ENCODE results near the gene CCDC27. TPM values are rescaled to one million over a fixed set of nuclear protein-coding genes. Genes with fewer than 3 reads are reported as not detected.

CCDC27 gene
- total and polyA plus RNA-seq, 2 of the 13 experiments (the other 11 are each of a cell fraction or from before 2014, with no cell fraction given) = not detected

DNA sequence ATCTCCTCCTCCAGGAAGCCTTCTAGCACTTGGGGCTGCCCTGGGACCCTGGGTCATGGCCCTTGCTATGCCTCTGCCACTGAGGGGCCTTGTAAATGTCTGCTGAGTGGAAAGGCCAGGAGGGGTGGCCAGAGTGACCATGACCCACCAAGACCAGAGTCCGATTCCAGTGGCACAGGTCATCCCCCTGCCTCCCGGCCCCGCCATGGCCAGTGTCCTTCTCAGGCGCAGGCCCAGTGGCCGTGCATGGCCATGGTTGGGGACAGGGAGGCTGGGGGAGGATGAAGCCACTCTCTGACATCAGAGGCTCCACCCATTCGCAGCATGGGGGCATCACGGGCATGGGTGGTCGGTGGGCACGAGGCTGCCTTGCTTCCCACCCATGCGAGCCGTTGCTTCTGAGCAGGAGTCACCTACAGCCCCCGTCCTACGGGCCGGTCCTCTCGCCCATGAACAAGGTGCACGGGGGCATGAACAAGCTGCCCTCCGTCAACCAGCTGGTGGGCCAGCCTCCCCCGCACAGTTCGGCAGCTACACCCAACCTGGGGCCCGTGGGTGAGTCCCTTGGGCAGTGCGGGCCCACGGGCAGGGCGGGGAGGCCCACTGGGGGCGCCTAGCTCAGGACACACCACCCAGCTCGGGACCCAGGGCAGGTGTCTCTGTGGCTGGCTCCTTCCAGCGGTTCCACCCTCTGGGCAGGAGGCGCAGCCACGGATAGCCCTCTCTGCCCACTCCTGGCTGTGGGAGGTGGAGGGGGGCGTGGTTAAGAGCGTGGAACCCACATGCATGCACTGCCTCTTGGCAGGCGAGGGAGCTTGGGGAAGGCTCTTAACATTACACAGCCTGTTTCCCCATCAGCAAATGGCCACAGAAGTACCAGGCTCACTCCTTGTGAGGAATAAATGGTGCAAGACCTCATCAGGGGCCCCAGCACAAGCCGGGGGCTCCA is 22.4 kb upstream of the CCDC27 start (continued):
- TF ChIP-seq, protein P1, sequence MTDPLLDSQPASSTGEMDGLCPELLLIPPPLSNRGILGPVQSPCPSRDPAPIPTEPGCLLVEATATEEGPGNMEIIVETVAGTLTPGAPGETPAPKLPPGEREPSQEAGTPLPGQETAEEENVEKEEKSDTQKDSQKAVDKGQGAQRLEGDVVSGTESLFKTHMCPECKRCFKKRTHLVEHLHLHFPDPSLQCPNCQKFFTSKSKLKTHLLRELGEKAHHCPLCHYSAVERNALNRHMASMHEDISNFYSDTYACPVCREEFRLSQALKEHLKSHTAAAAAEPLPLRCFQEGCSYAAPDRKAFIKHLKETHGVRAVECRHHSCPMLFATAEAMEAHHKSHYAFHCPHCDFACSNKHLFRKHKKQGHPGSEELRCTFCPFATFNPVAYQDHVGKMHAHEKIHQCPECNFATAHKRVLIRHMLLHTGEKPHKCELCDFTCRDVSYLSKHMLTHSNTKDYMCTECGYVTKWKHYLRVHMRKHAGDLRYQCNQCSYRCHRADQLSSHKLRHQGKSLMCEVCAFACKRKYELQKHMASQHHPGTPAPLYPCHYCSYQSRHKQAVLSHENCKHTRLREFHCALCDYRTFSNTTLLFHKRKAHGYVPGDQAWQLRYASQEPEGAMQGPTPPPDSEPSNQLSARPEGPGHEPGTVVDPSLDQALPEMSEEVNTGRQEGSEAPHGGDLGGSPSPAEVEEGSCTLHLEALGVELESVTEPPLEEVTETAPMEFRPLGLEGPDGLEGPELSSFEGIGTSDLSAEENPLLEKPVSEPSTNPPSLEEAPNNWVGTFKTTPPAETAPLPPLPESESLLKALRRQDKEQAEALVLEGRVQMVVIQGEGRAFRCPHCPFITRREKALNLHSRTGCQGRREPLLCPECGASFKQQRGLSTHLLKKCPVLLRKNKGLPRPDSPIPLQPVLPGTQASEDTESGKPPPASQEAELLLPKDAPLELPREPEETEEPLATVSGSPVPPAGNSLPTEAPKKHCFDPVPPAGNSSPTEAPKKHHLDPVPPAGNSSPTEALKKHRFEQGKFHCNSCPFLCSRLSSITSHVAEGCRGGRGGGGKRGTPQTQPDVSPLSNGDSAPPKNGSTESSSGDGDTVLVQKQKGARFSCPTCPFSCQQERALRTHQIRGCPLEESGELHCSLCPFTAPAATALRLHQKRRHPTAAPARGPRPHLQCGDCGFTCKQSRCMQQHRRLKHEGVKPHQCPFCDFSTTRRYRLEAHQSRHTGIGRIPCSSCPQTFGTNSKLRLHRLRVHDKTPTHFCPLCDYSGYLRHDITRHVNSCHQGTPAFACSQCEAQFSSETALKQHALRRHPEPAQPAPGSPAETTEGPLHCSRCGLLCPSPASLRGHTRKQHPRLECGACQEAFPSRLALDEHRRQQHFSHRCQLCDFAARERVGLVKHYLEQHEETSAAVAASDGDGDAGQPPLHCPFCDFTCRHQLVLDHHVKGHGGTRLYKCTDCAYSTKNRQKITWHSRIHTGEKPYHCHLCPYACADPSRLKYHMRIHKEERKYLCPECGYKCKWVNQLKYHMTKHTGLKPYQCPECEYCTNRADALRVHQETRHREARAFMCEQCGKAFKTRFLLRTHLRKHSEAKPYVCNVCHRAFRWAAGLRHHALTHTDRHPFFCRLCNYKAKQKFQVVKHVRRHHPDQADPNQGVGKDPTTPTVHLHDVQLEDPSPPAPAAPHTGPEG (CRISPR knock-in tag; IDR thresholded peaks at IDR 0.05) = no peak
- TF ChIP-seq DNMT3B (CRISPR knock-in tag; conservative IDR thresholded peaks at IDR 0.05) (no peak), NCOR1 (IDR thresholded peaks at IDR 0.05; ENCODE audit: borderline replicate concordance, low read length) (no peak)

DNA sequence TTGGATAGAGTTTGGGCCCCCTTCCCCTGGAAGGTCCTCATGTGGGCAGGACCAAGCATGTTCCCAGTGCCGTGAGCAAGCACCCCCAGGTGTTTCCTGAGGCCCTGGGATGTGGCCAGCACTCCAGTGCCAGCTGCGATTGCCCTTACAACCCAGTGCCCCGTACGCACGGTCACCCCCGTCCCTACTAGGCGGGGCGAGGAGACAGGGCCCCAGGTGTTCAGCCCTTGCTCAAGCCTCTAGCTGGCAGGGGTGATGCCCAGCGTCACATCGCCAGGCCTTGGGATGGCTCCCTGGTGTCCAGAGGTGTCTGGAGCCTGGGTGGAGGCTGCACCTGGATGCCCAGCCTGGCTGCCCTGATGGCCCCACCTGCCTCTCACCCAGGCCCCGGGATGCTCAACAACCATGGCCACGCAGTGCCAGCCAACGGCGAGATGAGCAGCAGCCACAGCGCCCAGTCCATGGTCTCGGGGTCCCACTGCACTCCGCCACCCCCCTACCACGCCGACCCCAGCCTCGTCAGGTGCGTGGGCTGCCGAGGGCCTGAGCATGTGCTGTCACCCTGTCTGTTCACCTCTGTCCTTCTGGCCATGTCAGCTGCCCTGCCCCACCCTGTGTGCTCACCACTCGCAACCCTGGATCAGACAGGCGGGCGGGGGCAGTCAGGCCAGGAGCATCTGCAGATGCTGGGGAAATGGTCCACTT is 21.6 kb upstream of the CCDC27 start:
- Histone ChIP-seq H3K4me2 (ENCODE audit: low read depth, low read length) (no peak overlapping the region), H2AFZ (ENCODE audit: low read length) (no peak overlapping the region), H3K9me3 (ENCODE audit: low read length) (no peaks in the 10 kb centered on the region), H4K20me1 (ENCODE audit: insufficient read depth, low read length) (no peaks in the 10 kb centered on the region), H3K79me2 (ENCODE audit: insufficient read depth, low read length) (no peaks in the 10 kb centered on the region), H3K36me3 (replicated peaks in 1 of 2; ENCODE audit: control insufficient read depth in 1 of 2, insufficient read depth in 2 of 2, low read length in 2 of 2) (peaks cover 1 to 2% of the 10 kb centered on the region in 2 experiments; a peak in 1 of 5 replicates), H3K4me3 (replicated peaks in 1 of 3; ENCODE audit: insufficient read depth in 1 of 3, low read depth in 2 of 3, low read length in 3 of 3) (no peak overlapping the region), H3K9ac (ENCODE audit: insufficient read depth, low read depth, low read length) (no peak overlapping the region), H3K27ac (ENCODE audit: extremely low read length, insufficient read depth, low read length) (no peak overlapping the region), H3K27me3 (ENCODE audit: control insufficient read depth in 1 of 2, insufficient read depth in 2 of 2, low read length in 2 of 2) (no peaks in the 10 kb centered on the region), H3K4me1 (ENCODE audit: insufficient read depth, low read length) (peaks cover 35% of the 10 kb centered on the region)
- POLR2A ChIA-PET = no interaction called here
- in situ Hi-C loops (cut with HindIII; ENCODE audit: extremely low pct_ligation_motif_present, low pct_unique_long_range_greater_than_20kb) = no loop called here
- no peak for ATAC-seq
- no peak for DNase-seq (ENCODE audit: low spot score)
- 94% methylated on average over 7 of the region's 25 CpGs for WGBS (ENCODE audit: low lambda C conversion rate)
- TF ChIP-seq LBX2 (CRISPR knock-in tag; IDR thresholded peaks at IDR 0.05; ENCODE audit: borderline replicate concordance) (no peak), AGO1 (IDR thresholded peaks at IDR 0.05; ENCODE audit: low read depth, low read length, poor library complexity, severe bottlenecking) (peak; percentile 79), MED13 (CRISPR knock-in tag; IDR thresholded peaks at IDR 0.05) (no peak)
- no TSS peak for BruUV-seq (replicated peaks)
- FAIRE-seq = no peak
- intact Hi-C loops (cut with micrococcal nuclease; ENCODE audit: unreplicated experiment) = no loop called here
- CTCF ChIA-PET (ENCODE audit: low intra/inter-chr PET ratio, low total read pairs) = no interaction called here
